ENCODE measurements around the gene TAT.

GRCh38 chr16:71609066-71609465 is 32.2 kb upstream of the TAT start:
- TF ChIP-seq POLR2A (IDR thresholded peaks at IDR 0.05): no peak
- no peak for TF ChIP-seq CTCF (IDR thresholded peaks at IDR 0.05)
